Measurements from ENCODE around the gene GPR176.
A peak's percentile ranks its signal among the peaks of the same experiment; 100 is the strongest.
"Not testable (repeated sequence)": the region's sequence is repeated elsewhere in the genome, so short reads cannot be mapped to it uniquely, and the experiment has no call there.

The GPR176 gene

GRCh38 chr15:39934397-39935071, 14.5 kb upstream of the GPR176 start:
- DNase-seq, result peak; percentile 30

GRCh38 chr15:39931615-39932014, 11.5 kb upstream of the GPR176 start:
- DNase-seq, result peak; percentile 2

GRCh38 chr15:39926526-39926925, 6.5 kb upstream of the GPR176 start:
- no peak for DNase-seq

GRCh38 chr15:39925112-39925842, 5.2 kb upstream of the GPR176 start:
- peak; percentile 42 for DNase-seq

GRCh38 chr15:39924437-39924836, 4.4 kb upstream of the GPR176 start:
- DNase-seq, result no peak

- peak; percentile 5 for DNase-seq
Measured at GRCh38 chr15:39922462-39923092, 2.5 kb upstream of the GPR176 start.

- no peak for DNase-seq
Measured at GRCh38 chr15:39921274-39921638, 1.2 kb upstream of the GPR176 start.

GRCh38 chr15:39920510-39921273, 626 bp upstream of the GPR176 start:
- peak; percentile 84 for DNase-seq

GRCh38 chr15:39919411-39919747, 687 bp downstream of the GPR176 start:
- no peak for DNase-seq

- DNase-seq, result no peak
Measured at GRCh38 chr15:39918688-39919385, 1.2 kb downstream of the GPR176 start.

GRCh38 chr15:39914977-39915376, 5.1 kb downstream of the GPR176 start:
- no peak for DNase-seq

- no peak for DNase-seq
Measured at GRCh38 chr15:39909007-39909406, 11.1 kb downstream of the GPR176 start.

- no peak for DNase-seq
Measured at GRCh38 chr15:39908186-39908585, 11.9 kb downstream of the GPR176 start.

- no peak for DNase-seq
Measured at GRCh38 chr15:39907216-39907615, 12.8 kb downstream of the GPR176 start.

- no peak for DNase-seq
Measured at GRCh38 chr15:39904115-39904514, 16.0 kb downstream of the GPR176 start.

- DNase-seq, result no peak
Measured at GRCh38 chr15:39898317-39898716, 21.7 kb downstream of the GPR176 start.

- DNase-seq, result no peak
Measured at GRCh38 chr15:39896846-39897245, 23.2 kb downstream of the GPR176 start.

GRCh38 chr15:39896101-39896500, 24.0 kb downstream of the GPR176 start:
- DNase-seq, result no peak

- DNase-seq, result not testable (repeated sequence)
Measured at GRCh38 chr15:39893051-39893450, 27.0 kb downstream of the GPR176 start.

GRCh38 chr15:39892418-39892817, 27.6 kb downstream of the GPR176 start:
- no peak for DNase-seq

- DNase-seq, result peak; percentile 9
Measured at GRCh38 chr15:39890621-39891020, 29.4 kb downstream of the GPR176 start.

- DNase-seq, result peak; percentile 55
Measured at GRCh38 chr15:39889601-39890000, 30.5 kb downstream of the GPR176 start.

- DNase-seq, result no peak
Measured at GRCh38 chr15:39888809-39889208, 31.3 kb downstream of the GPR176 start.
